GM11168 (cell line): ENCODE data around the gene AFF3.
"Not testable (repeated sequence)": the region's sequence is repeated elsewhere in the genome, so short reads cannot be mapped to it uniquely, and the experiment has no call there.

Source experiments
- in situ Hi-C: fragments of 300-500 bp; cut with MboI; formaldehyde crosslinking; loops from one replicate; pipeline ENCODE4 v1.12.0; 2022; ENCODE audit warnings: low sequenced_read_pairs; ENCODE audit not compliant: unreplicated experiment

Gene AFF3

GRCh38 chr2:99777656-99778290 lies 364.6 kb downstream of the AFF3 start:
- in situ Hi-C loops: no loop called here

DNA sequence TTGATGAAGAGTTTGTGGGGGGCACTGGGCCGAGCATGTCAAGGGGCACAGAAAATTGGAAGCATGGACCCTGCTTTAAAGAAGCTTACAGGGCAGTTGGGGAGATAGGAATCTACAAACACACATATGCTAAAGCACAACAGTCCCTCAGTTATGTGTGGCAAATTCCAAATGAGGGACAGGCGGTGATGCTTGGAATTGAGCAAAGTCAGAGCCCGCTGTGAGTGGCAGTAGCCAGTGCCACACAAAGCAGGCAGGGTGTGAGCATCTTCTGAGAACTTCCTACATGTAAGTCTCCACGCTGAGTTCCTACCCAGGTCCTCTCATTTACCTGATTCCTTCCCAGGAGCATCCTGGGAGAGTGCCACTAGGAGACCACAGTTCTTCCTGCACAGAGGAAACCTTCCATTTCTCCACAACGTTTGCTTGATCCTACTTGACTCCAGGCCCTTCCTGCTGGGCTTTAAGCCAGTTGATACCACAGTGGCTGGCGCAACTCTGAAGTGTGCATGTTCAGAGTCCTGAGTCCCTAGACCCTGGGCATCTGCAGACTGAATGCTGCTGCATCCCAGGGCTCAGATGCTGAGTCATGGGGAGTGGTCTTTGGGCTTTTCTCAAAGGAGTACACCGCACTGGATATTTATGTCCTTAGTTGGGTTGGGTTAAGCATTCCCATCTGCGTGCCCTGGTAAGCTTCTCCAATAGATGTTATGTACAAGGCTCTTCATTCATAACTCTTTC lies 365.3 kb downstream of the AFF3 start:
- in situ Hi-C loops: no loop called here

DNA sequence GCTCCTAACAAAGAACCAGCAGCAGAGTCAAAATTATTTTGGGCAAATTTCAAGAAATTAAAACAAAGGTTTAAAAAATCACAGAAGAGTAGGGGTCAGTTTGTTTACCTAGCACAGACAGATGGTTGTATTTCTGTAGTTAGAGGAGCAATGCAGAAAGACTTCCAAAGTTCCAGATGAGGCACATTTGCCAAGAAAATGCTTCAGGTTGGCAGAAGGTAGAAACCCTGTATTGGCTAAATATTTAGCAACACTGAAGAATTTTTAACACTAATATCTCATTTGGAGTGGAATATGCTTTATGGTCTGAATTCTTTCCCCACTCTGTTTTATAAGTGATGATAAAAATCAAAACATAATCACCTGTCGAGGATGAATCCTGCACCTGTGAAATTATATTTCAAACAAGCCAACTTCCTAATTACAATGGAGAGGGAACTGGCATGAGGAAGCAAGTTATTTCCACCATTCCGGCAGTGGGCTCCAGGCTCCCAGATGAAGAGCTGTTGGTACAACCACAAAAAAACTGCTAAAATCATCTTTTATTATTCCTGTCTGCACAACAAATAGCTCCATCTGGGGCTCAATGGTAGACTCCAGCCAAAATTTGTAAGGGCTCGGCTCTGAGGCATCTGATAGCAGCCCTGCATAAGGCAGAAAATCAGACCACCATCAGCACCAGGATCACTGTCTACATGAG lies 366.0 kb downstream of the AFF3 start:
- in situ Hi-C loops: no loop called here

GRCh38 chr2:99775585-99775984 lies 366.8 kb downstream of the AFF3 start:
- in situ Hi-C loops: no loop called here

- in situ Hi-C loops: not testable (repeated sequence)
Observed at GRCh38 chr2:99773642-99774041, 368.7 kb downstream of the AFF3 start.

DNA sequence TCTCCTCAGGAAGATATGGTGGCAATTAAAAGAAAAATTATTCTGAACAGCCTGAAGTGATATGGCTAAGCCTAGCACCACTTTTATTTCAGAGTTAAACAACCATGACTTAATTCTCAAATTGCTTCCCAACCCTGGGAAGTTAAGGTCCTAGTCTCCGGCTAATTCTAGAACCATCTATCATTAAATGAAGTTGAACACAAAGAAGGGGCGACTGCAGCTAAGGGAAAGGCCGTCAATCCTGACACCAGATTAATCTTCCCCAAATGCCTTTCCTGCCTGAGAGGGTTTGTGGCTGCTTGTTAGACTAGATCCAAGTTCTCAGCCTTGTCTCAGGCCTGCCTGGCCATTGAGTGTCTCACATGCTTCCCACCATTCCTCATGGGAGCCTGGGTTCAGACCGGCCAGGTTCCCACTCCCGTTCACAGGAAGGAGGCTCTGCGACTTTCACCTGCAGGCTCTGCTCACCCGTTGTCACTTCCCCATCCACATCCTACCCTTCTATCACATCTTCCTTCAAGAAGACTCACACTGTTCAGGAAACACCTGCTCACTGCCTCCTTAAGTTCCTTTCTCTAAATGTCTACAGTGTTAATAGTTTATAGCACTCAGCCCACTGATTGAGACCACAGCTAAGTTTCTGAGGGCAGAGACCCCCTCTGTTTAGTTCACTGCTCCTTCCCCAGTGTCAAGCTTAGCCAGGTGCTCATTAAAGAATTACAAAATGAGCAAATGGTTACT lies 369.6 kb downstream of the AFF3 start:
- in situ Hi-C loops: no loop called here

GRCh38 chr2:99771681-99772333 lies 370.6 kb downstream of the AFF3 start:
- in situ Hi-C loops: no loop called here

- in situ Hi-C loops: no loop called here
Observed at GRCh38 chr2:99770876-99771275, 371.5 kb downstream of the AFF3 start.

DNA sequence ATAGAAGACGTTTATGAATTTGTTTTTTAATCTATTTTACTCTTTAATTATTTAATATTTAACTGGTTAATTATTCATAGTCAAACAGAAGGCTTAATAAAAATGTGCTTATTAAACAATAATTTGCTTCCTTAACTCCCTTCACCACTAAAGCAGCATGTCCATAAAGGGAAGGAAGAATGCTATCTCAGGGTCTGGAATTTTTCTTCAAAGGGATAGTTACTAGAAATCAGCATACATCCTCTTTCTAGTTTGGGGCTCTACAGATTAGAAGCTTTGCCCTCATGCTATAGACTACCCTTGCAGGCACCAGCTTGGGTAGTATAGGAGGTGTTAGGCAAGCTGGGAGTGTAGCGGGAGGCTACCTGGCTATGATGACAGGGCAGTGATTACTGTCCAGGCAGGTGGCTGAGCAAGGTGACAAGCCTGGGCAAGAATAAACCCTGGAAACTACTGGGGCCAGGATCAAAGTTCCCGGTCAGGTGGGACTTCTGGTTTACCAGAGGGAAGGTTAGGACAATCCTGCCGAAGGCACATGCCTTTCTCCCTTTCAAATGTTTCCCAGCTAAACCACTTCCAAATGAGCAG lies 376.6 kb downstream of the AFF3 start:
- in situ Hi-C loops: no loop called here

- in situ Hi-C loops: no loop called here
Observed at GRCh38 chr2:99763764-99764163, 378.6 kb downstream of the AFF3 start.

DNA sequence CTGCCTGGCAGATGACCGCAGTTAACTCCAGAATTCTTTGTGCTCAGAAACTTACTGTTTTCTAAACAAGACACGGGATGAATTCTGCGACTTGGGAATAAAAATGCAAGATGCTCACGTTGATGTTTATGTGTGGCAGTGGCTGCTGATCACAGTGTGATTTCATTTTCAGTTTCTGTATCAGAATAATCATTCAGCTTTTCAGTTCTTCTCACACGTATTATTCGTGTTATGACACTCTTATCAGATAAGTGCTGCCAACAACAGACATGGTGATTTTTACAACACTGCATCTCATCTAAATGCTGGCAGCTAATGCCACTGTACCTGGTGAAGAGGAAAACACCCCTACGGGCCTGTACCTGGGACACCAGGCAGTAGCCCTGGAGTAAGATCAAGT lies 379.7 kb downstream of the AFF3 start:
- in situ Hi-C loops: no loop called here

DNA sequence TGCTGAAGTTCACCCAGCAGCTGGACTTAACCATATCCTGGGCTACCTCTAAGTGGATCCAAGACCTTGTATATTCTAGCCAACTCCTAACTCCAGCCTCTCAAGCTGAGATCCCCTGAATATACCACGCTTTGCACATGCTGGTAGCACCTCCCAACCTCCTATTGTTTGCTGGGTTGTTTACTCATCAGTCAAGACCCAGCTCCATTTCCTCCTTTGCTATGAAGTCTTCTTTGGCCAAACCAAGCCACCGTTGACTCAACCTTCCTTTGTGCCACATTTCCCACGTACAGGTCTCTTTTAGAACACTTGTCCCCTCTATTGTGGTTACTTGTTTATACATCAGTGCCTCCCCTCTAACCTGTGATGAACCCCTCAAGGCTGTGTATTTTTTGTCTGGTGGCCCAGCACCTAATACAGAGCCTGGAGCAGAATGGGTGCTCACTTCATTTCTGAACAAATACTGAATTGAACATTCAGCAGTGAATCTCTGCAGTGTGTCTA lies 384.7 kb downstream of the AFF3 start:
- in situ Hi-C loops: no loop called here

- in situ Hi-C loops: no loop called here
Observed at GRCh38 chr2:99756059-99756458, 386.3 kb downstream of the AFF3 start.

GRCh38 chr2:99754210-99754609 lies 388.2 kb downstream of the AFF3 start:
- in situ Hi-C loops: no loop called here

DNA sequence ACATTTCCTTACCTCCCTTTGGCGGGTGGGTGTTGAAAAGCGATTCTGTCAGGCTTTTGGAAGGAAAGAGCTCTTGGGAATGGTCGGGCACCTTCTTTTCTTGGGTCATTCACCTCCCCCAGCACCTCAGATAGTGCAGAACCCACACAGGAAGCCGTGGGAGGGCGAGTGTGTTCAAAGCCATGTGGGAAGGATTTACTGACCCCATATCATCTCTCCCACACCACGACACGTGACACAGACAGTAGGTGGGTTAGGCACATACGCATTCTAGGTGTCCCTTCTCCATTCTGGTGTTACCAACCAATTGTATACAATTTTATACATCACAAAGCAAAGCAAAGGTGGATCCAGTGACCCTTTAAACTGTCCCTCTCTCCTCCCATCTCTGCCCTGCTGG lies 388.9 kb downstream of the AFF3 start:
- in situ Hi-C loops: no loop called here

- in situ Hi-C loops: no loop called here
Observed at GRCh38 chr2:99748344-99748743, 394.0 kb downstream of the AFF3 start.

DNA sequence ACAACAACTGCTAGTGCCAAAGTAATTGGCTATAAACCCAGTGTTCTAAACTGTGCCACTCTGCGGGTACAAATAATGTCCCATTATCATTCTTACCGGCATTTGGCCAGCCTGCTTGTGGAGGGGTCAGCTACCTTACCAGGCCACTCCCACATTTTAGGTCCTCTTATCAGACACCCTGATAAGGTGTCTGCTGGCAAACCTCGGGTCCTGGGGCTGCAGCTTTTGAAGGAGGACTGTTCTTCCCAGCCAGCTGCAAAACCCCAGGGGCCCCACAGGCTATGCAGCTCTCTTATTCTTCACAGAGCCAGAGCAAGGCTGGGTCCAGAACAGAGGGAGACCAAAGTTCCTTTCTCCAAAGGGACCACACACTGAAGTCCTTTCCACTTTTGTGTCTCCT lies 394.5 kb downstream of the AFF3 start:
- in situ Hi-C loops: no loop called here

DNA sequence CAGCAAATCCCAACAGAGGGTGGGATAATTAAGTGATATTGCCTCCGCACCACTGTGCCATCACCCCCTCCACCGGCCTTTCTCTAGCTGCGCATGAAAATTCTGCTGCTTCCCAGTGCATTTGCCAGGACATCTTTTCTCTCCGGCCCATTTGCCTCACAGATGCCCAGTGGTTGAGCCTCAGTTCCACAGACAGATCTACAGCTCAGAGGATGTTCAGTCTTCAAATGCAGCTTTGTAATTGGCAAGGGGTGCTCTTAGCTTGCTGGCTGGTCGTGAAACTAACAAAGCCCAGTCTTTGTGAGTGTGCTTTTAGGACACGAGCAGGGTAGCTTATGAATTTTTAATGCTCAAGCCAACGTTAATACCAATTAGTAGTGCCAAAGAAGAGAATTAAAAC lies 399.2 kb downstream of the AFF3 start:
- in situ Hi-C loops: no loop called here

GRCh38 chr2:99737537-99737936 lies 404.9 kb downstream of the AFF3 start:
- in situ Hi-C loops: no loop called here

DNA sequence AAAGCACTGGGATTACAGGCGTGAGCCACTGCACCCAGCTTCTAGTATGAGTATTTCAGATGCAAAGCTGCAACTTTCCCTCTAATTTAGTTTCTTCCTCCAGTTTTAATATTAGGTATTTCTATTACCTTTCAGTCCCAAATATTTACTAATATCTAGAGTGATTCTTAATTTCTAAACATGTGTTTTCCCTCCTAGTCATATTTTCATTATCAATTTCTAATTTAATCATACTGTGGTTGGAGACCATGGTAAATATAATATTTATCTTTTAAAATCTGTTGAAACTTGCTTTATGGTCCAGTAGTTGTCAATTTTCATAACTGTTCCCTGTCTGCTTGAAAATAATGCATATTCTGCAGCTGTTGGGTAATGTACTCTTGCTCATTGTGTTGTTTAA lies 406.6 kb downstream of the AFF3 start:
- in situ Hi-C loops: no loop called here
